Neuron (in vitro differentiated cells): Measurements from ENCODE around the gene TNNI2.

Experiments
- H2AFZ ChIP-seq: one replicate; pipeline ENCODE4 v1.6.1; 2013; ENCODE audit warnings: low read depth, mild to moderate bottlenecking, inconsistent platforms, low read length, moderate library complexity
- H3K27me3 ChIP-seq: one replicate; pipeline ENCODE4 v1.6.1; 2013; ENCODE audit warnings: low read length; ENCODE audit not compliant: insufficient read depth
- H3K36me3 ChIP-seq: one replicate; pipeline ENCODE4 v1.6.1; 2013; ENCODE audit warnings: low read length; ENCODE audit not compliant: insufficient read depth
- H3K4me1 ChIP-seq: one replicate; pipeline ENCODE4 v1.6.1; 2013; ENCODE audit warnings: low read length; ENCODE audit not compliant: insufficient read depth
- H3K4me3 ChIP-seq: 2 replicates; pipeline ENCODE4 v1.5.1; 2013; ENCODE audit warnings: mild to moderate bottlenecking, low read length, moderate library complexity
- H3K9me3 ChIP-seq: one replicate; pipeline ENCODE4 v1.6.1; 2013; ENCODE audit warnings: low read length

The TNNI2 gene

GRCh38 chr11:1848640-1849430 lies 10.1 kb downstream of the TNNI2 start:
- Histone ChIP-seq H3K4me1 (no peaks in the 10 kb centered on the region), H2AFZ (no peak overlapping the region), H3K9me3 (no peaks in the 10 kb centered on the region), H3K36me3 (no peaks in the 10 kb centered on the region), H3K27me3 (peaks cover 25% of the 10 kb centered on the region), H3K4me3 (no peak overlapping the region)

DNA sequence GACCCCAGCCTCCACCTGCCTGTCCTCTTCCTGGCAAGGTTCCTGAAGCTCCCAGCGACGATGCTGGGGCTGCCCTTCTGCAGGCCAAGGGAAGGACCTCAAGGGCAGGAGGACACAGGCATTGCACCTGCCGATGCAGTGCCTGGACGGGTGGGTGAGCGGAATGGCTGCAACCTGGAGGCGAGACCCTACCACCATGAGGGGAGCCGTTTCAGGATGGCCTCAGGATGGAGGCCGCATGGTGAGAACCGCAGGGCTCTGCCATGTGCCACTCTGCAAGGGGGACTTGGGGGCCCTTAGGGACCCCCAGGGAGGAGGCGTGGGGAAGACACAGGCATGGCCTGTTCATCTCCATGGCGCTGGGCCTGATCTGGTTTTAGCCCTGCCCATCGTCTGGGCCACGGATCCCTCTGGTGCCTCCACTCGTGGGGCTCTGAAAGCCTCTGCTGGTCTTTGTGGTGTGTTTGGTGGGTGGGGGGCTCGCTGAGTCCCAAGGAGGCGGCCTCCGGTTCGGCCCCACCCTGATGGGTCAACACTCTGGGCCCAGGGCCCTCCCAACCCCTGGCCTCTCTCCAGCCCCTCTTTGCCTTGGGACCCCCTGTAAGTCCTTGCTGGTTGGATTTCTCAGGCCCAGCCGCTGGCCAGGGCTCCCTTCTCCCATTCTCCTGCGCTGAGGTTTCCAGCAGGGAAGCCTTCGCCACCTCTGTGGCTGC lies 12.8 kb downstream of the TNNI2 start:
- Histone ChIP-seq H3K36me3 (no peaks in the 10 kb centered on the region), H3K4me1 (no peaks in the 10 kb centered on the region), H3K27me3 (peaks cover 3% of the 10 kb centered on the region), H3K4me3 (no peak overlapping the region), H2AFZ (no peak overlapping the region), H3K9me3 (no peaks in the 10 kb centered on the region)

DNA sequence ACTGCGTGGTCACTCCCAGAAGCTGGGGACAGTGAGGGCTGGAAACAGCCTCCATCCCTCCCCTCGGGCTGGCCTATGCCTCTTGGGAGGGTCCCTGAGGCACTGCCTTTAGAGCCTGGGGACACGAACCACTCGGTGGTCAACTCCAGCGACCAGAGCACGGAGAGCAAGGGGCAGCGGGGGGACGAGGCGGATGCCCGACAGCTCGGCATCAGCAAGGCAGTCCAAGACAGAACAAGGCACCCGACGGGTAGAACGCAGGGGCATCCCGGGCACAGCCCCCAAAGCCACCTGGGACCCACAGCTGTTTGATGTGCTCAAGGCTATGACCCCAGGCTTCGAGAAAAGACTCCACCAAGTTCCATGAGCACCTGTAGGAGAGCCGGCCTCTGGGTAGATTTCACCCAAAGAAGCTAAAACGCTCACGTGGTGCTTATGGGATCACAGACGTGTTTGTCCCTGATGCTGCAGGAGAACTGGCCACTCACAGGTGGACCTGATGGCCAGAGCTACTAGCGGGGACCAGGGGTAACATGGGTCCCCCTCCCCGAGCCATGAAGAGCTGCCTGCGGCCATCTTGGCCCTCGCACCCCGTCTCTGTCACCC lies 13.6 kb downstream of the TNNI2 start:
- Histone ChIP-seq H3K4me1 (no peaks in the 10 kb centered on the region), H3K27me3 (no peaks in the 10 kb centered on the region), H3K36me3 (no peaks in the 10 kb centered on the region), H3K4me3 (no peak overlapping the region), H3K9me3 (no peaks in the 10 kb centered on the region), H2AFZ (no peak overlapping the region)

DNA sequence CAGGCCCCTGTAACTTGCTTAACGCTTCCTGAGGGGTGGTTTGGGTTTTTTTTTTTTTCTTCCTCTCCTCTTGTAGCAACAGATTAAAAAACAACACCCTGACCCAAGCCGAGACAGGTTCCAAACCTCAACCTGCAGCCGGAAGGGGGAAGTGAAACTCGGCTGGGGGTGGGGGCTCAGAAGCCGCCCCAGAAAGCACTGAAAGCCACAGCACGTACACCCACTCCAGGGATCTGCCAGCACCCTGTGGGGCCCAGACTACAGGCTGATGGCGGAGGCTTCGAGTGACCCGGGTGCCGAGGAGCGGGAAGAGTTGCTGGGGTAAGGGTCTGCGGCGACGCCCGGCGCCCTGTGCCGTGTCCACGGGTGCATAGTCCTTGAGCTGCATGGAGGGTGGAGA lies 14.1 kb downstream of the TNNI2 start, which contains the start of gene LSP1:
Gene LSP1, plus strand, starts transcription at position 208 of the 400 bp plus-strand sequence. Its CDS starts 61 bp downstream, at position 269.
- H3K36me3 ChIP-seq: no peaks in the 10 kb centered on the region
- no peak within 1 kb of the TSS for H3K4me3 ChIP-seq
- no peaks in the 10 kb centered on the region for H3K27me3 ChIP-seq
- H3K4me1 ChIP-seq: no peaks in the 10 kb centered on the region
- no peak within 1 kb of the TSS for H2AFZ ChIP-seq
- no peaks in the 10 kb centered on the region for H3K9me3 ChIP-seq

- H2AFZ ChIP-seq: no peak overlapping the region
- H3K4me3 ChIP-seq: no peak overlapping the region
- H3K27me3 ChIP-seq: no peaks in the 10 kb centered on the region
- H3K36me3 ChIP-seq: no peaks in the 10 kb centered on the region
- H3K4me1 ChIP-seq: no peaks in the 10 kb centered on the region
- H3K9me3 ChIP-seq: no peaks in the 10 kb centered on the region
Measured at GRCh38 chr11:1853376-1854131, 14.8 kb downstream of the TNNI2 start.

- no peaks in the 10 kb centered on the region for H3K27me3 ChIP-seq
- H3K4me3 ChIP-seq: no peak overlapping the region
Measured at GRCh38 chr11:1854132-1854948, 15.6 kb downstream of the TNNI2 start.

DNA sequence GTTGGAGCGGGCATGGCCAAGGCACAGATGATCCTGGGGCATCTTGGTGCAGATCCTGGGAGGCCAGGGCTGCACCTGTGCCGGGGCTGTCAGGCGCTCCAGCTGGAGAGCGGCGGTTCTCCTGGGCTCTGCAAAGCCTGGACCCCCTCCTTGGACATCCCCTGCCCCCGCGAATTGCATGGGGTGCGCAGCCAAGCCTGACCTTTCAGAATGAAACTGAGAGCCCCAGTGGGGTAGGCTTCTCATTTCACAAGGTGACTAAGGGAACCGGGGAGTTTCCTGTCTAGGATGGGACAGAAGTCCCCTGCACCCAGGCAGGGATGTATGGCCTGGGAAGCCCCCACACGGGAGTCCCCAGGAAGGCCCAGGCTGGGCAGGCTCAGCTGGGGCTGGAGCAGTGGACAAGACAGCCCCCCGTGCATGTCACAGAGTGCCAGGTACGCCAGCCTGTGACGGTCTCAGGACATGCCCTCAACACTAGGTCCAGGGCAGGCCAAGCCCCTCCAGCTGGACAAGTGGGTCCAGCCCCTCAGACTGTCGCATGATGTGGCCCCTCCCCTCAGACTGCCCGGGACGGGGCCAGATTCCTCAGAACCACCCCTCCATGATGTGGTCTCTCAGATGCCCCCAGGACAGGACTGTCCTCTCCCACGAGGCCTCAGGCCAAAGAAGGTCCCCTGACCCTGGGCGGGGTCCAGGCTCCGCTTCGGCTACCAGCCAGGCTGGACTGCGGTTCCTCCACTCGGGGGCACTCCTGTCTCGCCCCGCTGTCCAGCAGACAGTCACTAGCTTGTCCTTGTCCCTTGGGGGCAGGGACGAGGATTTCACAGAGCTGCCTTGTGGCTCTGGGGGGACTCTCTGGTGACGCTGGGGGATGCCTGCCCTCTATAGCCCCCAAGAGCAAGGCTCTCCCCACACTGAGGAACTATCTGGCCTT lies 16.4 kb downstream of the TNNI2 start:
- Histone ChIP-seq H3K27me3 (no peaks in the 10 kb centered on the region), H3K4me3 (no peak overlapping the region), H3K9me3 (no peaks in the 10 kb centered on the region), H3K4me1 (no peaks in the 10 kb centered on the region), H2AFZ (no peak overlapping the region), H3K36me3 (no peaks in the 10 kb centered on the region)

More at GRCh38 chr11:1854132-1854948, 15.6 kb downstream of the TNNI2 start:
- Histone ChIP-seq H2AFZ (no peak overlapping the region), H3K36me3 (no peaks in the 10 kb centered on the region), H3K9me3 (no peaks in the 10 kb centered on the region), H3K4me1 (no peaks in the 10 kb centered on the region)

GRCh38 chr11:1855886-1856265 lies 17.1 kb downstream of the TNNI2 start:
- Histone ChIP-seq H3K27me3 (no peaks in the 10 kb centered on the region), H3K36me3 (no peaks in the 10 kb centered on the region)

GRCh38 chr11:1856306-1857005 lies 17.7 kb downstream of the TNNI2 start:
- Histone ChIP-seq H3K9me3 (no peaks in the 10 kb centered on the region), H3K4me3 (no peak overlapping the region), H3K4me1 (no peaks in the 10 kb centered on the region), H3K27me3 (no peaks in the 10 kb centered on the region), H3K36me3 (no peaks in the 10 kb centered on the region), H2AFZ (no peak overlapping the region)

More at GRCh38 chr11:1855886-1856265, 17.1 kb downstream of the TNNI2 start:
- Histone ChIP-seq H3K4me3 (no peak overlapping the region), H3K9me3 (no peaks in the 10 kb centered on the region), H3K4me1 (no peaks in the 10 kb centered on the region), H2AFZ (no peak overlapping the region)

DNA sequence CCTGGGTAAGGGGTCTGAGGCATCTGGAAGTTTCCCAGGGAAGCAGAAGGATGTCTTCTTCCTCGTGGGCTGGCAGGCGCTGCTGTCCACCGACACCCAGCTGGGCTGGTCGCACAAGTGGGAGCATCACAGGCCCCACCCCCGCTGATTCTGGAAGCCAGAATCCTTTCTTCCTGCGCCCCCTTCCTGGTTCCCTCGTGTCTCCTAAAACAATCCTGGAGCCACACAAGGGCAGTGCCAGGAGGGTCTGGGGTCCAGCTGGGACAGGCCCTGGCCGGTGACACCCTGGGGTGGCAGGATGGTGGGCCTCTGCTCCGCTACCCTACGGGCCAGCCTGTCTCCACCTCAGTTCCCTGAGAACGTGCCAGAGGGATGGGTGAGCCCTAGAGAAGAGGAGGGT lies 18.3 kb downstream of the TNNI2 start:
- Histone ChIP-seq H3K36me3 (no peaks in the 10 kb centered on the region), H2AFZ (no peak overlapping the region), H3K9me3 (no peaks in the 10 kb centered on the region), H3K27me3 (no peaks in the 10 kb centered on the region), H3K4me3 (no peak overlapping the region), H3K4me1 (no peaks in the 10 kb centered on the region)

DNA sequence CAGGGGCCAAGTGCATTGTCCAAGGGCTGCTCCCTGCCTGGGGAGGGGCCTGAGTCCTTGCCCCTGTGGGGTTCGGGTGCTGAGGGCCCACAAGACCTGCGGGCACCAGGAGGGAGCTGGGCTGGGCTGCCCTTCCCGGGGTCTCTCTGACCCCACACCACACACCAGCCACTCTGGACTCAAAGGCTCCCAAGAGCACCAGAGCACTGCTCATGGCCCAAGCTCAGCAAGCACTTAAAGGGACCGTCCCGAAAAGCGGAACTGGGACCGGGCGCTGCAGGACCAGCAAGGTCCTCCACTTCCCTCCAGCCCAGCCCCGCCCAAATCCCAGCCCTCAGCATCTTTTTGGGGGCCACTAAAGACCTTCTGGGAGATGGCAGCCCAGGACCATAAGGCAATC lies 19.4 kb downstream of the TNNI2 start:
- Histone ChIP-seq H3K9me3 (no peaks in the 10 kb centered on the region), H3K27me3 (no peaks in the 10 kb centered on the region), H3K36me3 (no peaks in the 10 kb centered on the region), H3K4me1 (no peaks in the 10 kb centered on the region), H2AFZ (no peak overlapping the region), H3K4me3 (no peak overlapping the region)
